GM18951 (cell line): Measurements from ENCODE around the gene RASSF3.
"Not testable (repeated sequence)": the region's sequence is repeated elsewhere in the genome, so short reads cannot be mapped to it uniquely, and the experiment has no call there.

Experiments
- POLR2A ChIP-seq: IDR thresholded peaks from 4 replicates; pipeline ENCODE4 v1.6.1; 2011; ENCODE audit warnings: mild to moderate bottlenecking; ENCODE audit not compliant: insufficient read length, insufficient read depth; ENCODE audit errors: extremely low read depth
- in situ Hi-C: fragments of 300-500 bp; cut with MboI; formaldehyde crosslinking; loops from one replicate; pipeline ENCODE4 v1.12.0; 2022; ENCODE audit warnings: low sequenced_read_pairs, mixed read lengths, inconsistent platforms; ENCODE audit not compliant: unreplicated experiment

The RASSF3 gene

GRCh38 chr12:64633940-64634337, 23.6 kb downstream of the RASSF3 start:
- TF ChIP-seq POLR2A: no peak
- in situ Hi-C loops: no loop called here

GRCh38 chr12:64634508-64635092, 24.3 kb downstream of the RASSF3 start:
- in situ Hi-C loops: no loop called here
- no peak for TF ChIP-seq POLR2A

GRCh38 chr12:64635356-64635998, 25.2 kb downstream of the RASSF3 start:
- in situ Hi-C loops: no loop called here
- no peak for TF ChIP-seq POLR2A

- in situ Hi-C loops: no loop called here
- TF ChIP-seq POLR2A: no peak
These were observed 26.6 kb downstream of the RASSF3 start for GRCh38 chr12:64636856-64637255.

- TF ChIP-seq POLR2A: no peak
- in situ Hi-C loops: no loop called here
These were observed 29.2 kb downstream of the RASSF3 start for GRCh38 chr12:64639466-64639865.

- in situ Hi-C loops: no loop called here
- TF ChIP-seq POLR2A: no peak
These were observed 36.0 kb downstream of the RASSF3 start for GRCh38 chr12:64646318-64646717.

- TF ChIP-seq POLR2A: no peak
- in situ Hi-C loops: no loop called here
These were observed 39.2 kb downstream of the RASSF3 start for GRCh38 chr12:64649487-64649886.

GRCh38 chr12:64650762-64651161, 40.5 kb downstream of the RASSF3 start:
- in situ Hi-C loops: no loop called here

GRCh38 chr12:64652346-64652745, 42.1 kb downstream of the RASSF3 start:
- in situ Hi-C loops: no loop called here
- TF ChIP-seq POLR2A: no peak

More at GRCh38 chr12:64650762-64651161, 40.5 kb downstream of the RASSF3 start:
- no peak for TF ChIP-seq POLR2A

GRCh38 chr12:64653123-64653522, 42.8 kb downstream of the RASSF3 start:
- in situ Hi-C loops: no loop called here
- no peak for TF ChIP-seq POLR2A

- in situ Hi-C loops: not testable (repeated sequence)
These were observed 43.6 kb downstream of the RASSF3 start for GRCh38 chr12:64653907-64654306.

- no peak for TF ChIP-seq POLR2A
These were observed 44.8 kb downstream of the RASSF3 start for GRCh38 chr12:64655141-64655540.

GRCh38 chr12:64656429-64656828, 46.1 kb downstream of the RASSF3 start:
- TF ChIP-seq POLR2A: no peak
- in situ Hi-C loops: no loop called here

More at GRCh38 chr12:64655141-64655540, 44.8 kb downstream of the RASSF3 start:
- in situ Hi-C loops: no loop called here

GRCh38 chr12:64658892-64659481, 48.7 kb downstream of the RASSF3 start:
- TF ChIP-seq POLR2A: no peak
- in situ Hi-C loops: no loop called here
